IPS-18c (cell line): ENCODE results near the gene RHOH.

Experiments used
- H3K4me3 ChIP-seq: 2 replicates; pipeline ENCODE4 v1.7.0; 2013; ENCODE audit warnings: low read depth, mild to moderate bottlenecking, low read length, moderate library complexity; ENCODE audit not compliant: insufficient read depth
- H3K9me3 ChIP-seq: one replicate; pipeline ENCODE4 v1.6.1; 2013; ENCODE audit warnings: mild to moderate bottlenecking, low read length, moderate library complexity; ENCODE audit not compliant: control insufficient read depth, insufficient read depth

The RHOH gene

GRCh38 chr4:40199179-40199670 is 2.4 kb downstream of the RHOH start:
- H3K9me3 ChIP-seq: no peaks in the 10 kb centered on the region
- H3K4me3 ChIP-seq: no peak overlapping the region

DNA sequence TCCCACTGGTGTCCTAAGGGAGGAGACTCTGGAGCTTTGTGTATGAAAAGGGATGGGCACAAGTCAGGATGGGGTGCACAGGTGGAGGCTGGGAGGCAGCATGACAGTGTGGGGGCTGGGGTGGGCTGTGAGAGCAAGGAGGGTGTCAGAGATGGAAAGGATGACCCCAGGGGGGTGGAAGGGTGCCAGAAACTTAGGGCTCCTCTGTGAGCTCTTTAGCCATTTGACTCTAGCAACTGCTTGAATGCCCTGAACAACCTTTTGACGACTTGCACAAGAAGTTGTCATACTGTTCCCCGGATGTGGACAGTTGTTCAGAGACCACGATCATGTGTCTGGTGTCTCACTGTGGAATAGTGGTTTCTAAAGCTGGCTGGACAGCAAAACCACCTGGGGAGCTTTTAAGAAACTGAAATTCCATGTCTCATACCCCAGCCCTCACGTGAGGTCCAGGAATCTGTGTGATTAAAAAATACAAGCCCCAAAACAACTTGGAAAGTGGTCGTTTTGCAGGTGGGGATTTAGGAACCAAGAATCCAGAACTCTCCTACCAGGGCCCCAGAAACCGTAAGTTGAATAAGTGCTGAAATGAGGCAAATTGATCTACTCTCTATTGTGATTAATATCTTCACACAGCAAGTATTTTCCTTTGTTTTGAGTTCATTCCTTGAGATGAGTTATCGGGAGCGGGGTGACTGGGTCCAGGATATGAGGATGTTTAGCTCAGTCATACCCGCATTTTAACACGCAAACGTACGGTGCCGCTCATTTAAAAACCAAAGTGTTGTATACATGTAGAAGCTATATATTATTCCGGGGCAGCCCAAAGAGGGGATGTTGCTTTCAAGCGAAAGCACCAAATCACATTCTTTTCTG is 3.4 kb downstream of the RHOH start:
- Histone ChIP-seq H3K9me3 (no peaks in the 10 kb centered on the region), H3K4me3 (no peak overlapping the region)

DNA sequence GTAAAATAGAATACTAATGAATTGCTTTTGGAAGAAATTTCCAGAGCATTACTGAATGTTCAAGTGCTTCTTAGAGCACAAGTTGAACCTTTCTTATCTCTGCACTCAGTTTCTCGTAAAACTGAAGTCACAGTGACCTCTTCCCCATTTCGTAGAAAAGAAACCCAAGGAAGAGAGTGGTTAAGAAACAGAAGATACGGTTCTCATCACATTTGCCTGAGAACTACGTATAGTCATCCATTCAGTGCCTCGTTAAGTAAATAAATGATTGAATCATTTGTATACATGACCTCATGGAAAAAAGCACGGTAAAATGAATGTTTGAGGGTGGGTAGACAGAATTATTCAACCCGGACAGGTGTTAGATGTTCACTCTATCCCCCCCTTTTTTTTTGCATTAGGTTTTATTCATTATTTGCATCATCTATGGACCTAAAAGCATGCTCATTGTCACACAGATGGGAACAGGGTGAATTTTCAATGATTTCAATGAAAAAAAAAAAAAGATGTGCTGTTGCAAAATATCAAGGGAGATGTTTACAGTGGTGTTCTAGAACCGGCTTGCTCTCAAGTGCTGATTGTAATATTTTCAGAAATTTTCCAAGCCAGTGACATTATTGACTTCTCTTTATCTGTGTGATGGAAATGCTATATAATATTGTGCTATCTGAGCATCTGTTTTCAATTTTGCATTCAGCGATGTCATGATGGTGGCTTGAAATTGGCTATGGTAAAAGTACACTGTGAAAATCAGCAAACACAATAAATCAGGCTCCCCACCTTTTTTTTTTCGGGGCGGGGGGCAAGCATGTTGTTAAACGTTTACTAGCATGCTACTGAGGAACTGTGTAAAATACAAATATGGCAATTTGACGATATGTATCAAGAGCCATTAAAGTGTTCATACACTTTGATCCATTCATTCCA is 4.3 kb downstream of the RHOH start:
- Histone ChIP-seq H3K4me3 (no peak overlapping the region), H3K9me3 (no peaks in the 10 kb centered on the region)

GRCh38 chr4:40201898-40202297 is 5.1 kb downstream of the RHOH start:
- H3K9me3 ChIP-seq: no peaks in the 10 kb centered on the region
- H3K4me3 ChIP-seq: no peak overlapping the region

- Histone ChIP-seq H3K4me3 (no peak overlapping the region), H3K9me3 (no peaks in the 10 kb centered on the region)
These were observed 5.6 kb downstream of the RHOH start for GRCh38 chr4:40202474-40202873.

DNA sequence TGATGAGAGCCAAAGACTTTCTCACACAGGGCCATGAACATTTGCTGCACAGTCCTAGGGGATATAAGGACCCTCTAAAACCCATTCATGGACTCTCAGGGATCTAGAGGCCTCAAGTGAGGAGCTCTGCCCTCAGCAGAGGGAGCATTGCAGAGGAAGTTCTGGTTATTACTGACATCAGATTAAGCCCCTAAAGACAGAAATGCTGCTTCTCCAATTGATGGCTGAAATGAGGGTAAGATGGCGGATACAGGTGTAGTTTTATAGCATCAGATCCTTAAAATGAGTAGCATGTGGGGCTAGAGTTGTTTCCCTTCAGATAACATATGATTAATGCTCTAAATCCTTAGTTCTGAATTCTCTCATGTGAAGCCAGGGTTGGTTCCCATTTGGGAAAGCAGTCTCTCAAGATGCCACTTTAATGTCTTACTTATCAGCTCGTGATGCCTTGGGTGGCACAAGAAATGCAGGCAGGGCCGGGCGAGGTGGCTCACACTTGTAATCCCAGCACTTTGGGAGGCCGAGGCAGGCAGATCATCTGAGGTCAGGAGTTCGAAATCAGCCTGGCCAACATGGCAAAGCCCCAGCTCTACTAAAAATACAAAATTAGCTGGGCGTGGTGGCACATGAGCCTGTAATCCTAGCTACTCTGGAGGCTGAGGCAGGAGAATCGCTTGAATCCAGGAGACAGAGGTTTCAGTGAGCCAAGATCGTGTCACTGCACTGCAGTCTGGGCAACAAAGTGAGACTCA is 7.9 kb downstream of the RHOH start:
- Histone ChIP-seq H3K9me3 (no peaks in the 10 kb centered on the region), H3K4me3 (no peak overlapping the region)

GRCh38 chr4:40205259-40206198 is 8.7 kb downstream of the RHOH start:
- Histone ChIP-seq H3K4me3 (no peak overlapping the region), H3K9me3 (no peaks in the 10 kb centered on the region)

GRCh38 chr4:40206426-40206825 is 9.6 kb downstream of the RHOH start:
- H3K4me3 ChIP-seq: no peak overlapping the region

GRCh38 chr4:40209401-40209800 is 12.6 kb downstream of the RHOH start:
- no peaks in the 10 kb centered on the region for H3K9me3 ChIP-seq
- H3K4me3 ChIP-seq: no peak overlapping the region

More at GRCh38 chr4:40206426-40206825, 9.6 kb downstream of the RHOH start:
- H3K9me3 ChIP-seq: no peaks in the 10 kb centered on the region

- Histone ChIP-seq H3K4me3 (no peak overlapping the region), H3K9me3 (no peaks in the 10 kb centered on the region)
These were observed 13.9 kb downstream of the RHOH start for GRCh38 chr4:40210776-40211175.

DNA sequence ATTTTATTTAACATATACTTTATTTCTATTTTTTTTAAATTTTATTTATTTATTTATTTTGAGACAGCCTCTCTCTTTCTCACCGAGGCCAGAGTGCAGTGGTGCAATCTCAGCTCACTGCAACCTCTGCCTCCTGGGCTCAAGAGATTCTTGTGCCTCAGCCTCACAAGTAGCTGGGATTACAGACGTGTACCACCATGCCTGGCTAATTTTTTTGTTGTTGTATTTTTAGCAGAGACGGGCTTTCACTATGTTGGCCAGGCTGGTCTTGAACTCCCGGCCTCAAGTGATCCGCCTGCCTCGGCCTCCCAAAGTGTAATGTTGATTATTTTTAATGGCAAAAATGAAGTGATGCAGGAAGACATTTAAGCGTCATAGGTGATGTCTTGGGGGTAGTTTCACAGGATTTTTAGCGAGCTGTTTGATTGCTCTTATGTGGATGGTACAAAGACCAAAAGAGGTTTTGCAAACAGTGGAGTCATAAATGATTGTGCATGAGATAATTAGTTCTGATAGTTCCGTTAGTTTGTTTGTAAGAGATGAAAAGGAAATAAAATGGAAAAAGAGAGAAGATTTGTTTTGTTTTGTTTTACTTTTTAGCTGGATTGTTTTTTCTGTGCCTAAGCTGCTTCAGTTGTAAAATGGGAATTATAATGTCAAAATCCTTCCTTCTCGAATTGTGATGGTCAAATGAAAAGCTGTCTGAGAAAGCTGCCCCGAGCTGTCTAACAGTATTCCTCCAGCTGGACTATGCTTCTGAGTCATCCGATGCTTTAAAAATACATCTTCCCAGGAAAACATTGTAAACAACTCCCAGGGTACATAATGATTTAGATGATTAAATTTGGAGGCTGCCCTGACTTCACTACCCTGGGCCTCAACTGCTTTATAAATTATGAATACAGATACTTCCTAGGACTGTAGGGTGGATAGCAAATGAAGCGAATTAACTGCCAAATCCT is 14.7 kb downstream of the RHOH start:
- no peak overlapping the region for H3K4me3 ChIP-seq

DNA sequence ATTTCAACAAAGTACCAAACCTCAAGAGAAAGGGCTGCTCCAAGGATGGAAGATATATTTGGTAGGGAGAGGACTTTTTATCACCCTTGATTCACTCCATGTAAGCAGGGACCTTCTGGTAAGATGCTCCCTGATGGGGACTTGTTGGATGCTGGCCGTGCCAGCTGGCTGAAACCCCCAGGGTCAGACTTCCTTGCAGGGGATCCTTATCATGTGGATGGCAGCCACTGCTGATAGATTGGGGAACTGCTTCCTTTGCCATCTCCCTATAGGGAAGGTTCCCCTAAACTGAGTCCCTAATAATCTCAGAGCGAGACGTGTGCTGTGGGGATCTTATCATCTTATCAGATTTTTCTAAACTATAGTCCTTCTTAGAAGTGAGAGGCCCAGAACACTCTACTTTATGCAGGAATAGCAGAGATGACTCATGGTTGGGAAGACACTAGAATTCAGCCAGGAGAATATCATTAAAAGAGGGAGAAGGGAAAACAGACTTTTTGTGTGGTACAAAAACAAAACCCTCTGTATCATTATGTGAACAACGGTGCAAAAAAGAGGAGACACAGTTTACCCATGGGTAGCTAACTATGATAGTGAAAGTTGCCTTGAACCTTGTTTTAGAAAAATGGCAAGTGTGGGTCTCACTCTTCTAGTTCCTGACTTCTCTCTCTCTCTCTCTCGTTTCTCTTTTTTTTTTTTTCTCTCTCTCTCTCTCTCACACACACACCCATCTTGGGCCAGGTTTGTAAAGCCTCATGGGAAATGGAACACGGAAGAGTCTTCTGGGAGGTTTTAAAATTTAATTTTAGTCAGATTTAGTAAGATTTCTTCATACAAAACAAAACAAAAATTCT is 16.1 kb downstream of the RHOH start:
- Histone ChIP-seq H3K9me3 (no peaks in the 10 kb centered on the region), H3K4me3 (no peak overlapping the region)

More for the DNA sequence above, 14.7 kb downstream of the RHOH start:
- no peaks in the 10 kb centered on the region for H3K9me3 ChIP-seq

DNA sequence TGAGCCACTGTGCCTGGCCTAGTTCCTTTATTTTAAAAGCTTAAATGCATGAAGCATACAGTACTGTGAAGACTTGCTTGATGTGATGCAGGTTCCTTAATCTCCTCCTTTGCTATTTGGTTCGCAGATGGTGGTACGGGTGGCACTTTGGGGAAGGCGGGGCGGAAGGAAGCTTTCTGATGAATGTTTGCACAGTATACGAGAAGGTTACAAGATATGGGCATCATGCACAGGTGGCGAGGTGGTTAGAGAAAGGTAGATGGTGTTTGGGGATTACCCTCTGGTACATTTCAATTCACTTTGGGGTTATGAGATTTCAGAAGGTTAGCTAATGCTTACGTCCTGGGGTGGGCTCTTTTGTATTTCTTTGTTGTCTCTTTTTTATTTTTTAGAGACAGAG is 17.2 kb downstream of the RHOH start:
- no peaks in the 10 kb centered on the region for H3K9me3 ChIP-seq
- H3K4me3 ChIP-seq: no peak overlapping the region

- no peak overlapping the region for H3K4me3 ChIP-seq
- no peaks in the 10 kb centered on the region for H3K9me3 ChIP-seq
These were observed 18.0 kb downstream of the RHOH start for GRCh38 chr4:40214661-40215418.
